GM12873 (cell line): ENCODE data around the gene STK26.
A peak's percentile ranks its signal among the peaks of the same experiment; 100 is the strongest.

Experiments
- TF ChIP-seq, protein P1 (sequence below): IDR thresholded peaks from 2 replicates; pipeline ENCODE4 v1.5.1; 2012; ENCODE audit warnings: low read depth, mild to moderate bottlenecking, moderate library complexity, low read length, control low read depth; ENCODE audit not compliant: insufficient read depth; ENCODE audit errors: missing control alignments

The STK26 gene

DNA sequence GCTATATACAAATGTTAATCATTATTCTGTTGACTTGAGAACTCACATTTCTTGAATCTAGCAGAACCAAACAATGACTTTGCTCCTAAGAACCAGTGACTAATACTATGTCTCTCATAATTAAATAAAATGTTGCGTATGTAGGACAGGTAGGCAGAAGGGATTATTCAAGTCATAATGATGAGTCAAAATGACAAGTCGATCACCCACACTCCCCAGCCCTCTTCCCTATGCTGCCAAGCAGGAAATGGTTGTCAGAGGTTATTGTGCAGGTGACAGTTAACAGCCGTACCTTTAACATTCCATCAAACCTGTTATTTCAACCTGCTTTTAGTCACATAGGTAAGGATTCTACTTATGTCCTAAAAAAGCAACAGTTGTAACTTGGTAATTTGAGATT lies 22.0 kb upstream of the STK26 start:
- TF ChIP-seq, protein P1, sequence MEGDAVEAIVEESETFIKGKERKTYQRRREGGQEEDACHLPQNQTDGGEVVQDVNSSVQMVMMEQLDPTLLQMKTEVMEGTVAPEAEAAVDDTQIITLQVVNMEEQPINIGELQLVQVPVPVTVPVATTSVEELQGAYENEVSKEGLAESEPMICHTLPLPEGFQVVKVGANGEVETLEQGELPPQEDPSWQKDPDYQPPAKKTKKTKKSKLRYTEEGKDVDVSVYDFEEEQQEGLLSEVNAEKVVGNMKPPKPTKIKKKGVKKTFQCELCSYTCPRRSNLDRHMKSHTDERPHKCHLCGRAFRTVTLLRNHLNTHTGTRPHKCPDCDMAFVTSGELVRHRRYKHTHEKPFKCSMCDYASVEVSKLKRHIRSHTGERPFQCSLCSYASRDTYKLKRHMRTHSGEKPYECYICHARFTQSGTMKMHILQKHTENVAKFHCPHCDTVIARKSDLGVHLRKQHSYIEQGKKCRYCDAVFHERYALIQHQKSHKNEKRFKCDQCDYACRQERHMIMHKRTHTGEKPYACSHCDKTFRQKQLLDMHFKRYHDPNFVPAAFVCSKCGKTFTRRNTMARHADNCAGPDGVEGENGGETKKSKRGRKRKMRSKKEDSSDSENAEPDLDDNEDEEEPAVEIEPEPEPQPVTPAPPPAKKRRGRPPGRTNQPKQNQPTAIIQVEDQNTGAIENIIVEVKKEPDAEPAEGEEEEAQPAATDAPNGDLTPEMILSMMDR, result no peak

DNA sequence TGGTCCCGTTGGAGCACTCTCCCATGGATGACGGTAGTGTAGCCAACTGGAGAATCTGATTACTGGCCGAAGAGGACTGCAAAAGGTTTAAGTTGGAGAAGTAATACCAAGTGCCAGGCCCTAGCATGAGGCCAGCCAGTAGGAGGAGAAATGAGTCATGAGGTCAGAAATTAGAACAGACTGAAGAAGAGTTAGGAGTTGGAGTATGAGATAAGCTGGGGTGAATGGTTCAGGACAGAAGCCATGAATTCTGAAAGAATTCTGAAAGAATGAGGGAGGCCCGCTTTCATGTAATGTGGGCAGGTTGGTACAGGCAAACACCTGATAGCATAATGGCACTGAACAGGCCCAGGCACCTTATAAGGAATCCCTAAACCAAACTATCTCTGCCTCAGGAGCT lies 18.4 kb upstream of the STK26 start:
- TF ChIP-seq, protein P1, result no peak

DNA sequence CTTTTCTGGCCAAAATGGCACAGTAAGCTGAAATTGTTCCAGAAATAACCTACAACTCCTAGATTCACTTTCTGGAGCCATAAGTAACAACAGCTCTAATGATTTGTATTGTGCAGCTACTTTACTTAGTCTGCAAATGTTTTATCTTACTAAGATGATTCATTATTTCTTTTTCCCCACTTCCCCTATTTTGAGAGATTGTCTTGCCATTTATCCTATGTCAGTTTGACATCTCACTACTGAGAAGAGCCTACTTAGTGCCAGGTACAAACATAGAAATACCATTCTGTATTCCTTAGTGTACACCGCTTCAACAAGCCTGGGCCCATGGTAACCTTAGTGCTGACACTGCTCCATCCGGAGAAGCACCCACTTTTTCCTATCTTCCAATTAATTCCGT lies 13.8 kb upstream of the STK26 start:
- TF ChIP-seq, protein P1, result no peak

DNA sequence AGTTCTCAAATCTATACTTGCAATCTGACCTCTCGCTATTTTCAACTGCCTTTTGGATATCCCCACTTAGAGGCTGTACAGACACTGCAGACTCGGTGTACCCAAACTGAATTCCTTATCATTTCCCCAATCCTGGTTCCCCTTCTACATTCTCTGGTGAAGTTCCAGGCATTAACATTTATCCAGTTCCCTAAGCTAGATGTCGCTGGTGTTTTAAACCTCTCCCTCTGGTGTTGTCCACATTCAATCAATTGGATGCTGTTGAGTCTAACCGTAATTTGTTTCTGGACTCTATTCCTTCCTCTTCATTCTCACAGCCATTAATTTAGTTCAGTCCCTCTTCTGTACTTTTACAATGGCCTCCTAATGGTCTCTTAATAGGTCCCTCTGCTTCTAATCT lies 7.2 kb upstream of the STK26 start:
- TF ChIP-seq, protein P1, result no peak

DNA sequence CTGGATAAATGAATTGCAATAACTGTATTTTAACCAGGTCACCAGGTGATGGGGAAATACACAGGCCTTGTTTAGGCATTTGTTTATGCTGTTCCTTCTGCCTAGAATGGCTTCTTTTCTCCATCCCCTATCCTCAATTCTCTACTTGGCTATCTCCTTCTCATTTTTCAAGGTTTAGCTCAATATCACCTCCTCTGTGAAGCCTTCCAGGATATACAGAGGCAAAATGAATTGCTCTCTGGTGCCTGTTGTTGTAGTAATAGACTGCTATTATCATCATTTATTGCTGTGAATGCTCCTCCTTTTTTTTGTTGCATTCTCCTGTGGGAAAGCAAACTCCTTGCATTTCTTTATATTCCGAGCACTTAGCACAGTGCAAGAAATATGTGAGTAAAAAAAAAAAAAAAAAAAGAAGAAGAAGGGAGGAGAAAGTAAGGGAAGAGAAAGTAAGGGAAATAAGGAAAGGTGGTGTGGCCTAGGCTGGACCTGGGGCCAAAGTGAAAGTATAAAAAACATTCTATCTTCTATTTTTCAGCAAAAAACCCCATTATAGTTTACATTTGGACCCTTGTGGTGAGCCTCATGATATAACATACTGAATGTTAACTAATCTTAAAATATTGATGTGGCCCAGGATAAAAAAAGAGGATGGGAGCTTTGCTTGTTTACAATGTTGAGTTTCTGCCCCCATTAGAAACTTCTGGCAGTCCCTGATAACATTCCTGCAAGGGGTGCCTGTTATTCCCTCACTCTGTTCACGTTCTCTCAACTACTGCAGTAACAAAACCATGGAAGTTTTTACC lies 6.3 kb upstream of the STK26 start:
- TF ChIP-seq, protein P1, result no peak

DNA sequence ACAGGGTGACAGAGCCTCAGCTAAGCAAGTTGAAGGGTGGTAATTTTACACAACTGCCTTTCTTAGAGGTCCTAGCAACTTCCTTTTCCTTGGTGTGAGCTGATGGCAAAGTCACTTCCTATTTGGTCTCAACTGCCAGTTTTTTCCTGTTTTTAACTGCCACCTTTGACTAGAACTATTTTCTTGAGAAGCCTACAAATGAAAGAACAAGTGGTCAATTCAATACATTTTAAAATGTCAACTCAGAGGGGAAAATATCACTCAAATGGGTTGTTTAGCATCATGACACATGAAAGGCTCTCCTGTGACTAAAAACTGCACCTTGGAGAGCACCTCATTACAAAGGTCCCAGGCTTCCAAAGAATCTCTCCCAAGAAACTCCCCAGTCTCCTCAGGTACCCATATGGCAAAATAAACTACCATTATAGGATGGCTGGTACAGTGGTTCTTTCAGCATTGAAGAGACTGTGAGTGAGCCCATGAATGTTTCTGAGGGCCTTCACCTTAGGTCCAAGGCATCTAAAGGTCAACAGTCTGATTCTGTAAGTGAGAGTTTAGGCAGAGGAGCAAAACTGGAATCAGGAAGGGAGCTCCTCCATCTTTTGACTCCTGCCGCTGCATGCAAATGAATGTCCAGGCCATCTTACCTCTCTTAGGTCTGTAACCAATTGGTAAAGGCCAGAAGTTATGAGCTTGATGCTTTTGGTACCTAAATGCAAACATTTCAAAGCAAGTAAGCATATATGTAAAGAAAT lies 5.5 kb upstream of the STK26 start:
- TF ChIP-seq, protein P1, result no peak

DNA sequence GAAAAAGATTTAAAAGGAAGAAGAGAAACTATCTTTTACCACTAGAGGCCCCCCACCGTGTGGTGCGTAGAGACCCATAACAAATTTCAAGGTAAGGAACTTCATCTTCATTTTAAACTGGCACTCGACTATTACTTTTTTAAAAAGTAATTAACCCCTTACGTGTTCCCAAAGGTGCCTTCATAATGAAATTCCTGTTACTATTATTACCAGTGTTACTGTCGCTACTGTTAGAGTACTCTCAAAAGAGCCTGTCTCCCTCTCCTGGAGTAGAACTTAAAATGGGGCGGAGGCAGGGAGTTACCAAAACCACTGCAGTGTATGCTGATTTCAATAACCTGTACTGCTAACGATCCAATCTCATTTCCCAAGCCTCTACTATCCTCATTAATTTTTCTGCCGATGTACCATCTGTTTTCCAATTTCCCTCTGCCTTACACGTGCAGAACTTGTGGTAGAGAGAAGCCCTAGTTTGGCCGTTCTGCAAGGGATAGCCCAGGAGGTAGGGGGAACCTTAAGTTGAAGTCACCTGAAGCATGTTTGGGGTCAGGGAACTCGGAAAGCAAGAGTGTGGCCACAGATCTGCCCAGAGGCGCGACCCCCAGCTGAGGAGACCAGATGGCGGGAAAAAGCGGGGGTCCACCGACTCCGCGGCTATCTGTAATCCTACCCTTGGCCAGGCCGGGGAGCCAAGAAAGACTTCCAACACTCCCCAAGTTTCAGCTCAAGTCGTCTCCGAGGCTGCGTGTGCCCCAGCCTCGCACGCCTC lies 720 bp upstream of the STK26 start:
- TF ChIP-seq, protein P1, result peak; percentile 38
